PFSK-1 (cell line): ENCODE results near the gene FTSJ3.

ENCODE experiments used
- FOXP2 ChIP-seq: optimal IDR thresholded peaks from 2 replicates; pipeline ENCODE3; 2011; ENCODE audit warnings: borderline replicate concordance, control low read depth, inconsistent platforms; ENCODE audit not compliant: insufficient read depth; ENCODE audit errors: extremely low read length, extremely low read depth
- POLR2AphosphoS5 ChIP-seq: IDR thresholded peaks from 2 replicates; pipeline ENCODE4 v1.6.1; 2012; ENCODE audit warnings: low read depth, mild to moderate bottlenecking, control low read depth, low read length, moderate library complexity
- SIN3A ChIP-seq: IDR thresholded peaks from 2 replicates; pipeline ENCODE4 v1.6.1; 2012; ENCODE audit warnings: mild to moderate bottlenecking, low read length, moderate library complexity, borderline replicate concordance; ENCODE audit not compliant: insufficient read depth
- TAF1 ChIP-seq: IDR thresholded peaks from 2 replicates; pipeline ENCODE4 v1.6.1; 2012; ENCODE audit warnings: low read length, control low read depth, borderline replicate concordance; ENCODE audit not compliant: insufficient read depth
- TF ChIP-seq, protein P1 (sequence below), 2 experiments: IDR thresholded peaks; 2 replicates each; pipeline versions ENCODE4 v1.6.1 to v1.8.0; 2011 to 2012; ENCODE audit warnings: low read depth in 2 of 2, low read length in 2 of 2, control low read depth in 1 of 2, inconsistent platforms in 1 of 2, mild to moderate bottlenecking in 1 of 2, moderate library complexity in 1 of 2; ENCODE audit not compliant: insufficient read depth in 1 of 2

Gene FTSJ3

GRCh38 chr17:63800783-63801182 lies 26.7 kb downstream of the FTSJ3 start:
- no peak for TF ChIP-seq FOXP2
- TF ChIP-seq SIN3A = no peak

DNA sequence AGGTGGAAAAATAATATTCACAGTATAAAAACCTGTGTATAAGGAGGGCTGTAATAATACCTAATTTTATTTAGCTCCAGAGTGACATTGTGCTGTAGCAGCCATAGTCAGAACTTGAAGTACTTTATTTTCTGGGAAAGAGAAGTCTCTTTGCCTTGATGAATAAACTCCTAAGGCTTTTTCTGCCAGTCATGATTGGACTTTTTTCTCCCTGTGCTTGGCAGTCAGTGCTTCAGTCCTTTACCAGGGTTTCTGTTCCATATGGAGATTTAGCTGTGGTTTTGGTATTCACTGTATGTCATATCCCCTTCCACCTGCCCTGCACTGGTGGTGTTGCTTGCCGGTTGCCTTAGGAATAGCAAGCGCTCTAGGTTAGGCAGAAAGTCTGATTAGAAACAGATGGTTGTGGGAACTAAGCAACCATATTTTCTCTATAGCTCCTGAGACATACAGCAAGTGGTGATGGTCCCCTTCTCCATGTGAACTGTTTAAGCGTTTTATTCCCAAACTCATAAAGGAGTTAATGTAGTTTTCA lies 28.8 kb downstream of the FTSJ3 start:
- TF ChIP-seq POLR2AphosphoS5 (no peak), TAF1 (no peak), FOXP2 (no peak), SIN3A (no peak)
- TF ChIP-seq, protein P1, sequence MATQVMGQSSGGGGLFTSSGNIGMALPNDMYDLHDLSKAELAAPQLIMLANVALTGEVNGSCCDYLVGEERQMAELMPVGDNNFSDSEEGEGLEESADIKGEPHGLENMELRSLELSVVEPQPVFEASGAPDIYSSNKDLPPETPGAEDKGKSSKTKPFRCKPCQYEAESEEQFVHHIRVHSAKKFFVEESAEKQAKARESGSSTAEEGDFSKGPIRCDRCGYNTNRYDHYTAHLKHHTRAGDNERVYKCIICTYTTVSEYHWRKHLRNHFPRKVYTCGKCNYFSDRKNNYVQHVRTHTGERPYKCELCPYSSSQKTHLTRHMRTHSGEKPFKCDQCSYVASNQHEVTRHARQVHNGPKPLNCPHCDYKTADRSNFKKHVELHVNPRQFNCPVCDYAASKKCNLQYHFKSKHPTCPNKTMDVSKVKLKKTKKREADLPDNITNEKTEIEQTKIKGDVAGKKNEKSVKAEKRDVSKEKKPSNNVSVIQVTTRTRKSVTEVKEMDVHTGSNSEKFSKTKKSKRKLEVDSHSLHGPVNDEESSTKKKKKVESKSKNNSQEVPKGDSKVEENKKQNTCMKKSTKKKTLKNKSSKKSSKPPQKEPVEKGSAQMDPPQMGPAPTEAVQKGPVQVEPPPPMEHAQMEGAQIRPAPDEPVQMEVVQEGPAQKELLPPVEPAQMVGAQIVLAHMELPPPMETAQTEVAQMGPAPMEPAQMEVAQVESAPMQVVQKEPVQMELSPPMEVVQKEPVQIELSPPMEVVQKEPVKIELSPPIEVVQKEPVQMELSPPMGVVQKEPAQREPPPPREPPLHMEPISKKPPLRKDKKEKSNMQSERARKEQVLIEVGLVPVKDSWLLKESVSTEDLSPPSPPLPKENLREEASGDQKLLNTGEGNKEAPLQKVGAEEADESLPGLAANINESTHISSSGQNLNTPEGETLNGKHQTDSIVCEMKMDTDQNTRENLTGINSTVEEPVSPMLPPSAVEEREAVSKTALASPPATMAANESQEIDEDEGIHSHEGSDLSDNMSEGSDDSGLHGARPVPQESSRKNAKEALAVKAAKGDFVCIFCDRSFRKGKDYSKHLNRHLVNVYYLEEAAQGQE (IDR thresholded peaks at IDR 0.05; ENCODE audit: insufficient read depth in 1 of 2, low read depth in 2 of 2, low read length in 2 of 2) = no peak

GRCh38 chr17:63792055-63792729 lies 35.3 kb downstream of the FTSJ3 start:
- TF ChIP-seq SIN3A (no peak), TAF1 (no peak), POLR2AphosphoS5 (no peak), FOXP2 (no peak)
- TF ChIP-seq, protein P1 (IDR thresholded peaks at IDR 0.05; ENCODE audit: insufficient read depth in 1 of 2, low read depth in 2 of 2, low read length in 2 of 2) = no peak

DNA sequence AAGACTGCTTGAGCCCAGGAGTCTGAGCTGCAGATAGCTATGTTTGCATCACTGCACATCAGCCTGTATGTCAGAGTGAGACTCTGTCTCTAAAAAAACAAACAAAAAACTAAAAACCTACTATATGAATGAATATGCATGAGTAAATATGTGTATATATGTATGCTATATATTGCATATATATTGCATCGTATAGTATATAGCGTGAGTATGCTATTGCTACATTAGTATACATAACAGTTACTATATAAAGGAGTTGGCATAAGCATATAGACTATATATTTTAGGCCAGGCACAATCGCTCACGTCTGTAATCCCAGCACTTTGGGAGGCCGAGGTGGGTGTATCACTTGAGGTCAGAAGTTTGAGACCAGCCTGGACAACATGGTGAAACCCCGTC lies 37.4 kb downstream of the FTSJ3 start:
- TF ChIP-seq POLR2AphosphoS5 = no peak
- TF ChIP-seq TAF1 = no peak
- TF ChIP-seq, protein P1 (IDR thresholded peaks at IDR 0.05; ENCODE audit: insufficient read depth in 1 of 2, low read depth in 2 of 2, low read length in 2 of 2) = no peak

DNA sequence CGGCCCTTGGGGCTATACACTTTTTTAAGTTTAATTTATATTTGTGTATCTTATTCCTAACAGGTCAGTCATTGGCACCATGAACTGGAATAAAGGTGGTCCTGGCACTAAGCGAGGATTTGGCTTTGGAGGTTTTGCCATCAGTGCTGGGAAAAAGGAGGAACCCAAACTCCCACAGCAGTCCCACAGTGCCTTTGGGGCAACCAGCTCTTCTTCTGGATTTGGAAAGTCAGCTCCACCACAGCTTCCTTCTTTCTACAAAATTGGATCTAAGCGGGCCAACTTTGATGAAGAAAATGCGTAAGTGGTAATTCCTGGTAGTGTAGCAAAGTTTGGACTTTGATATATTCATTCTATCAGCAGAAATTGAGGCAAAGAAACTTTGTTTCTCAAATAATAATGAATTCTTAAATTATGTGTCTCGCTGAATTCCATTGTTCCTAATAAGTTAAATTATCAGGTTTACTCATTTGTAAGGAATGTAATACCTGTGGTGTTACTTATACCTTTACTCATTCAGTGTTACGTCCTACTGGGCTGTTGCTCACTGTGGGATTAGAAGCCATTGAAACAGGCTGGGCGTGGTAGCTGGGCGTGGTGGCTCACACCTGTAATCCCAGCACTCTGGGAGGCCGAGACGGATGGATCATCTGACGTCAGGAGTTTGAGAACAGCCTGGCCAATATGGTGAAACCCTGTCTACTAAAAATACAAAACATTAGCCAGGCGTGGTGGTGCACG lies 40.3 kb downstream of the FTSJ3 start:
- TF ChIP-seq POLR2AphosphoS5 (no peak), FOXP2 (no peak), TAF1 (no peak)

GRCh38 chr17:63786117-63786516 lies 41.3 kb downstream of the FTSJ3 start:
- TF ChIP-seq POLR2AphosphoS5 (no peak), TAF1 (no peak), FOXP2 (no peak), SIN3A (no peak)
- TF ChIP-seq, protein P1 (IDR thresholded peaks at IDR 0.05; ENCODE audit: insufficient read depth in 1 of 2, low read depth in 2 of 2, low read length in 2 of 2) = no peak
